NCI-H1105 treated with DMSO at 0.1 percent for 48 hours (cell line): ENCODE data around the gene PLA2G6.

Source experiments
- DNase-seq: peaks from one replicate; lab custom pipeline; 2025; lab: John Stamatoyannopoulos, UW

PLA2G6 gene

DNA sequence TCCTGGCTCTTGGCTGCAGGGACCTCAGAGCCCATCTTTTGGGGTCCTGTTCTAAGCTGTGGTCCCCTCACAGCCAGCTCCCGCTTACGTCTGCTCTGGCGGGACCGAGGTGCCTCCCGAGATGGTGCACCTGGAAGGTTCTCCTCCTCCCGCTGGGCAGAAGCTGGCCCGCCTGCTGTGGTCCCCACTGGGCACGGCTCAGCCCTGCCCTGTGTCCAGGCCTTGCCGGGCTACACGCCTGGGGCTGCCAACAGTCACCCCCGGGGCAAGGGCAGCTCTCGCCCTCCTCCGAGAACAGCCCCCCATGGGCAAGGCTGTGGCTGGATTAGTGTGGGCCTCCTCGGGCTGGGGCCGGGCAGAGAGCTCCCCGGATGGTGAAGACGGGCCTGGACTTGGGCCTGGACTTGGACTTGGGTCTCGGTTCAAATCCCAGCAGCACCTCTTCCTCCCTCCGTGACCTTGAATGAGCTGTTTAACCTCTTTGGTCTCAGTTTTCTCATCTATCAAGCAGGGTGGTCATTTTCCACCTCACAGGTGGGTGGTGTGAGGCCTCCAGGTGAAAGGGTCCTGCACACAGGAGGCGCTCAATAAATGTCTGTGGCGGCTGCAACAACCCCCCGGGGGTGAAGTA is 72.1 kb downstream of the PLA2G6 start:
- DNase-seq, result no peak

GRCh38 chr22:38108561-38109319 is 72.9 kb downstream of the PLA2G6 start:
- no peak for DNase-seq

- DNase-seq, result no peak
Observed at GRCh38 chr22:38107692-38108515, 73.7 kb downstream of the PLA2G6 start.

GRCh38 chr22:38106814-38107578 is 74.6 kb downstream of the PLA2G6 start:
- no peak for DNase-seq

DNA sequence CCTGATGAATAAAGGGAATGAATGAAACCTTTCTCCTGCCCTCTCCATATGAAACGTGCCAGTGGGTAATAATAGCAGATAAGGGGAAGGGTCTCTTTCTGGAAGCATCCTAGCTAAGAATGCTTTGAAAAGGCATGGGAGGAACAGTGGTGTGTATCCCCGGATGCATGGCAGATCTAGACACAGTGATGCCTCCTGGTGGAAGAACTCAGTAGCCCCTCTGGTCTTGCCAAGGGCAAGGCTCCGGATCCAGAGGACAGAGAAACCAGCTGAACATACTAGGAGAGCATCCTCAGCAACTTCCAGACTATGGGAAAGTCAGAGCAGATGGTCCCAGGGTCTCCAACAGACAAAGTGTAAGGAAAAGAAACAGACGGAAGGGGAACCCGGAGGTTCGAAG is 77.5 kb downstream of the PLA2G6 start:
- no peak for DNase-seq

- DNase-seq, result no peak
Observed at GRCh38 chr22:38103641-38104040, 78.0 kb downstream of the PLA2G6 start.

DNA sequence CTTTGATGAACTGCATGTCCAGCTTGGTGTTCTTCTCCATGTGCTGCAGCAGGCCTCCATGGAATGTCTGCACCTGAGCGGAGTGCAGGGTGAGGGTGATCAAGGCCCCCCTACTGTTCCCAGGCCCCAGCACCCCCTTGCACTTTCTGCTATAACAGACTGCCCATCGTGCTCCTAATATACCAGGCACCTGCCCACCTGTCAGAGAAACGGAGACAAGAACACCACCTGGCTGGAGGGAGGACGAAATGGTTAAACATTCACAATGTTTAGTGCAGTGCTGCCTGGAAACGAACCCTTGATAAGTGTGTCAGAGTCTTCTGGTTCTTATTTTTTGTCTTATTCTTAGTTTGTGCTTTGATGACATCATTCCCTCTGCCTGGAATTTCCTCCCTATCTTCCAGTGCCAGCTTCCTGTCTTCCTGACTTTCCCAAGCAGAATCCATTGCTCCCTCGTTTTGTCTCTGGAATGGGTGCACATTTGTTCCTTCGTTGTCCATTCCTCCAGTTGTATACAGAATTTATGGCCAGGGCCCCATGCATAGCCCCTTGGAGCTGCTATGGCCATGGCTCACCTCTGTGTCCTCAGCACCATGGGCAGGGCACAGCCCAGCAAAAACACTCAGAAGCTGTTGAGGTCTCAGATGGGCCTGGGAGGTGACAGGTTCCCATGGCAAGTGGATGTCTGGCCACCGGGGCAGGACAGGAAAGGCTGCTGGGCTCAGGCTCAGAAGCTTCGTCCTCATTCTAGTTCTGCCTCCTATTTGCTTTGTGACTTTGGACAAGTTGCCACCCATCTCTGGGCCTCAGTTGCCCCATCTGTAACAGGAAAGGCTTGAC is 83.0 kb downstream of the PLA2G6 start:
- DNase-seq, result no peak

GRCh38 chr22:38097557-38098409 is 83.8 kb downstream of the PLA2G6 start:
- DNase-seq, result no peak

DNA sequence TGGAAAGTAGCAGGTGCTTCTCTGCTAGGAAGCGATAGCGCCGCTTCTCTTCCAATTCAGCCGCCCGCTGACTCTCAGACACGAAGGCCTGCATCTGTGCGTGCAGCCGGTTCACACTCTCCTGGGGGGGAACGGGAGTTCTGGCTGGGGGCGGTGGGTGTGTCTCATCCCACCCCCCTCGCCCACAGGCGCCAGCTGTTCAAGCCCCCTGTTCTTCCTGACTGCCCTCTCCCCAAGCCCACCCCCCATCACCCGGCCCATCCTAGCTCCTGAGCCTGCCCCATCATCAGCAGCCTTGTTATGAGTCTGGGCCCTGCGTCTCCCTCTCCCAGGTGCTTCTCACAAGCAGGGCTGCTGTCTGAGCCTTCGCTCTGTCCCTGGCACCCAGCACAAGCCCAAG is 84.6 kb downstream of the PLA2G6 start:
- DNase-seq, result no peak

DNA sequence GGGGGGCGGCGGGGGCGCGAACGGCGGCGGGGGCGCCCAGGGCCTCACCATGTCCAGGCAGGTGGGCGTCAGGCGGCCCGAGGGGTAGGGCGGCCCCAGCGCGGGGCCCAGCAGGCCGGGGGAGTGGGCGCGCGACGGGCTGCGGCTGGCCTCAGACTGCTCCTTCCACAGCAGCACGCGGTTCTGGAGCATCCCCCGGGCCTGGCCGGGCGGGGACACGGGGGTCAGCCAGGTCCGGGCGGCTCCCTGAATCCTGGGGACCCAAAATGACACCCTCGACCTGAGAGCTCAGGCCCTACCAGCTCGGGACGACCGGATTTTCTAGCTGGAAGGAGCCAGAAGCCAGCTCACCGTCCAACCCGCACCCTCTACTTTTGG is 92.2 kb downstream of the PLA2G6 start:
- DNase-seq, result no peak

- no peak for DNase-seq
Observed at GRCh38 chr22:38088629-38089473, 92.8 kb downstream of the PLA2G6 start.

DNA sequence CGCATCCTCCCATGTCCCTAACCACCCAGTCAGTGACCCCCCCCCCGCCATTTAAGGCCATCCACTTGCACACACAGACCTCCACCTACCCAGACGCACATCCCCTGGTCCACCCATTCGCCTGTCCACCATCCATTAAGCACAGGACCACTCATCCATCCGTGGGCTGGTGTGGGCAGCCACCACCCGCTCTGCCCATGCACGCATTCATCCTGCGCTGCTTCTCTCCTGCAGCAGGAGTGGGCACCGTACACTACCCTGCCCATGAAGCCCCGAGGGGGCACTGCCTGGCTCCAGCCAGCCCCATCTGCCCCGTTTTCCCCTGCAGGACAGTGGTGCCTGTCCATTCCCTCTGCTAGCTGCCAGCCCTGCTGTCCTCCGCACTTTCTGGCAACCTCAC is 93.8 kb downstream of the PLA2G6 start:
- no peak for DNase-seq

- no peak for DNase-seq
Observed at GRCh38 chr22:38086942-38087341, 94.7 kb downstream of the PLA2G6 start.

DNA sequence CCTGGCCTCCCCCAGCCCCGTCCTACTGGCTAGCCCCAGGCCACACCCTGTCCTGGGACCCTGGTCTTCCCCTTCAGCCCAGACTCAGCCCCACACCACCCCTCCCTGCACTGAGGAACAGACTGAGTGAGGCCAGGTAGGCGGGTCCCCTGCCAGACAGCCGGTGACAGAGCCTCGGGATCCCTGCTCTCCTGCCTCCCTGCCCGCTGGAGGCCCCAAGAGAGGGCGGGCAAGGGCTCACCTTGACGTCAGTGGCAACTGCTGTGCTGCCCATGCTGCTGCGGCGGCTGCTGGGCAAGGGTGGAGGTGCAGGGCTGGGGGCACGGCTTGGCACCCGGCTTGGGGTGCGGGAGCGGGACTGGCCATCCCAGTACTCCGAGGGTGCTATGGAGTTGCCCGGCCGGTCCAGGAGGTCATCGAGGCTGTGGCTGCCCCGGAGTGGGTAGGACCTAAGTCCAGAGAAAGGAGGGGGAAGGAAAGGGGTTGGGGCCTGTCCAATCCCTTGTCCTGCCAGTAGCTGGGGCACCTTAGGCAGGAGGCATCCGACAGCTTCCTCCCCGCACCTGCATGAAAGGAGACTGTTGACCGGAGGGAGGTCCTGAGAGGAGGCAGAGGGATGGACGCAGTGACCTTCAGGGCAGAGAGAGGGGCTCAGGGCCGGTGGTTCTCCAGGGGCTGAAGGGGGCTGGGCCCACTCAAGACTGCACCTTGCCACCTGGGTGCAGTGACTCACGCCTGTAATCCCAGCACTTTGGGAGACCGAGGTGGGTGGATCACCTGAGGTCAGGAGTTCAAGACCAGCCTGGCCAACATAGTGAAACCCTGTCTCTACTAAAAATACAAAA is 95.4 kb downstream of the PLA2G6 start:
- DNase-seq, result no peak

GRCh38 chr22:38085501-38085900 is 96.1 kb downstream of the PLA2G6 start:
- no peak for DNase-seq

- DNase-seq, result no peak
Observed at GRCh38 chr22:38085056-38085455, 96.6 kb downstream of the PLA2G6 start.

DNA sequence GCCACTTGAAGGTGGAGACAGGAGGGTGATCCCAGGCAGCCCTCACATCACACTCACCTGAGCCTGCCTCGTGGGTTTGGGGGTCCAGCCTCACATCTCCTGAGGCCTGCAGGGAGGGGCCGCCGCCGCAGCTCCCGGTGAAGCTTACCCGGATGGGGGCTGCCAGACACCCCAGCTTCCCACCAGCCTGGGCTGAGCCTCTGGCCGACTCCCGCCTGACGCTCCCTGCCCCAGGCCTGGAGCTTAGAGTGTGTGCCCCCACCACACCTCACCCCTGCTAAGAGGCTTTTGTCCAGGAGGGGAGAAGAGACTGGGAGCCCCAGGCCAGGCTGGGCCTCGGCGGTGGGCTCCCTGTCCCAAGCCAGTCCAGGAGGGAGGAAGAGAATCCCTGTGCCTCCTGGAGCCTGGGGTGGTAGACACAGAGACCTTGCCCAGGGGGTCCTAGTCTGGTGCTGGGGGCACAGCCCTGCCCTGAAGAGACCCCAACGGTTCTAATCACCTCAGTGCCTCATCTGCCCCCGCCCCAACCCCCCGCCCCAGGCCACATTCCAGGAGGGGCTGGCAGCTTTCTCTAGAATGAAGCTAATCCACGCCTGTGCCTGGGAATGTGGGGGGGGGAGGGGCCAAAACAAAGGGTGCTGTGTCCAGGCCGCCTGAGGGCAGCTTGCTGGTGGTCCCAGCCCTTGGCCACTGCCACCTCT is 97.5 kb downstream of the PLA2G6 start, which contains the start of gene SLC16A8:
TSS of gene SLC16A8 (minus strand) at position 254 of the 701 bp plus-strand sequence. CDS start 1,311 bp downstream, outside the sequence.
- DNase-seq, result no peak
